MCF 10A (cell line): ENCODE results near the gene TMEM132D. TPM values are rescaled to one million over a fixed set of nuclear protein-coding genes. Genes with fewer than 3 reads are reported as not detected.

Source experiments
- BruUV-seq: library from RNA; stranded (reverse); fragments of 400-500 nt; replicated peaks from 2 replicates; lab custom pipeline; 2021; lab: Mats Ljungman, UMichigan
- CTCF ChIA-PET: fragments of 300-600 bp; sonication (Branson Sonifier 250); formaldehyde crosslinking; extraction: SDS; loops from one replicate; lab custom pipeline; 2021; ENCODE audit warnings: antibody characterized with exemption, inconsistent platforms; lab: Yijun Ruan, JAX
- POLR2A ChIA-PET: fragments of 300-600, 350-650 bp; sonication (Branson Sonifier 250); formaldehyde crosslinking; extraction: SDS; loops from one replicate; lab custom pipeline; 2020; ENCODE audit warnings: antibody characterized with exemption, inconsistent platforms; lab: Yijun Ruan, JAX
- DNase-seq: peaks from one replicate; pipeline ENCODE4 v3.0.0-alpha.2; 2018; ENCODE audit not compliant: unreplicated experiment
- H3K27ac Mint-ChIP-seq: one replicate; pipeline ENCODE4 v1.8.0; 2022; ENCODE audit warnings: mild to moderate bottlenecking, low read depth, mixed read lengths; ENCODE audit not compliant: unreplicated experiment
- H3K27me3 Mint-ChIP-seq: one replicate; pipeline ENCODE4 v1.8.0; 2022; ENCODE audit warnings: mixed read lengths; ENCODE audit not compliant: insufficient read depth, unreplicated experiment
- H3K36me3 Mint-ChIP-seq: one replicate; pipeline ENCODE4 v1.8.0; 2022; ENCODE audit warnings: mild to moderate bottlenecking, moderate library complexity, mixed read lengths; ENCODE audit not compliant: insufficient read depth, unreplicated experiment
- H3K4me1 Mint-ChIP-seq: one replicate; pipeline ENCODE4 v1.8.0; 2022; ENCODE audit warnings: mixed read lengths; ENCODE audit not compliant: insufficient read depth, unreplicated experiment
- H3K4me3 Mint-ChIP-seq: one replicate; pipeline ENCODE4 v1.8.0; 2022; ENCODE audit warnings: mild to moderate bottlenecking, moderate library complexity, mixed read lengths; ENCODE audit not compliant: unreplicated experiment
- H3K9me3 Mint-ChIP-seq: one replicate; pipeline ENCODE4 v1.8.0; 2022; ENCODE audit warnings: mixed read lengths; ENCODE audit not compliant: unreplicated experiment
- CTCF ChIP-seq: fragments of 200-600 bp; IDR thresholded peaks from one replicate; pipeline ENCODE4 v1.8.0; 2022; ENCODE audit warnings: antibody characterized with exemption, mild to moderate bottlenecking; ENCODE audit not compliant: unreplicated experiment
- intact Hi-C: fragments of 100-400 bp; cut with micrococcal nuclease; formaldehyde crosslinking; loops from 2 replicates; pipeline ENCODE4 v1.14.1; 2022
- total RNA-seq: library from RNA; stranded (reverse); gene quantifications from 2 replicates; pipeline ENCODE4 v1.2.3, GENCODE V29; 2022

Gene TMEM132D
- total RNA-seq, 1 experiment from 2014 or later = not detected

- BruUV-seq = no TSS peak
- DNase-seq = no peak
- no peak for TF ChIP-seq CTCF
- no peaks in the 10 kb centered on the region for H3K27me3 Mint-ChIP-seq
- H3K4me3 Mint-ChIP-seq = no peak overlapping the region
- H3K4me1 Mint-ChIP-seq = no peaks in the 10 kb centered on the region
- intact Hi-C loops = no loop called here
- CTCF ChIA-PET = interaction anchor here (0.6 to 0.7 kb wide), 2 partner anchors 52 to 1075 kb away, joined by 3 read pairs; no protein-coding TSS in a partner anchor
- no peaks in the 10 kb centered on the region for H3K36me3 Mint-ChIP-seq
- POLR2A ChIA-PET = no interaction called here
- no peak overlapping the region for H3K27ac Mint-ChIP-seq
- H3K9me3 Mint-ChIP-seq = peaks cover 25% of the 10 kb centered on the region
Measured at GRCh38 chr12:129294868-129295267, 609.0 kb downstream of the TMEM132D start.

- DNase-seq = no peak
- no peaks in the 10 kb centered on the region for H3K27me3 Mint-ChIP-seq
- no peak overlapping the region for H3K4me3 Mint-ChIP-seq
- H3K9me3 Mint-ChIP-seq = peaks cover 29% of the 10 kb centered on the region
- TF ChIP-seq CTCF = no peak
- H3K36me3 Mint-ChIP-seq = no peaks in the 10 kb centered on the region
- no TSS peak for BruUV-seq
- intact Hi-C loops = no loop called here
- CTCF ChIA-PET = no interaction called here
- H3K4me1 Mint-ChIP-seq = no peaks in the 10 kb centered on the region
- no peak overlapping the region for H3K27ac Mint-ChIP-seq
- POLR2A ChIA-PET = no interaction called here
Measured at GRCh38 chr12:129279771-129280170, 624.1 kb downstream of the TMEM132D start.

GRCh38 chr12:129276361-129277060 lies 627.3 kb downstream of the TMEM132D start:
- no peak for TF ChIP-seq CTCF
- no peaks in the 10 kb centered on the region for H3K4me1 Mint-ChIP-seq
- H3K27ac Mint-ChIP-seq = no peak overlapping the region
- intact Hi-C loops = no loop called here
- no TSS peak for BruUV-seq
- no peaks in the 10 kb centered on the region for H3K27me3 Mint-ChIP-seq
- no peaks in the 10 kb centered on the region for H3K36me3 Mint-ChIP-seq
- H3K9me3 Mint-ChIP-seq = peaks cover 29% of the 10 kb centered on the region
- CTCF ChIA-PET = interaction anchor here (0.6 kb wide), 1 partner anchor 173 kb away, joined by 3 read pairs; no protein-coding TSS in a partner anchor
- DNase-seq = no peak
- POLR2A ChIA-PET = interaction anchor here (0.6 kb wide), 1 partner anchor 1211 kb away, joined by 3 read pairs; no protein-coding TSS in a partner anchor
- H3K4me3 Mint-ChIP-seq = no peak overlapping the region

DNA sequence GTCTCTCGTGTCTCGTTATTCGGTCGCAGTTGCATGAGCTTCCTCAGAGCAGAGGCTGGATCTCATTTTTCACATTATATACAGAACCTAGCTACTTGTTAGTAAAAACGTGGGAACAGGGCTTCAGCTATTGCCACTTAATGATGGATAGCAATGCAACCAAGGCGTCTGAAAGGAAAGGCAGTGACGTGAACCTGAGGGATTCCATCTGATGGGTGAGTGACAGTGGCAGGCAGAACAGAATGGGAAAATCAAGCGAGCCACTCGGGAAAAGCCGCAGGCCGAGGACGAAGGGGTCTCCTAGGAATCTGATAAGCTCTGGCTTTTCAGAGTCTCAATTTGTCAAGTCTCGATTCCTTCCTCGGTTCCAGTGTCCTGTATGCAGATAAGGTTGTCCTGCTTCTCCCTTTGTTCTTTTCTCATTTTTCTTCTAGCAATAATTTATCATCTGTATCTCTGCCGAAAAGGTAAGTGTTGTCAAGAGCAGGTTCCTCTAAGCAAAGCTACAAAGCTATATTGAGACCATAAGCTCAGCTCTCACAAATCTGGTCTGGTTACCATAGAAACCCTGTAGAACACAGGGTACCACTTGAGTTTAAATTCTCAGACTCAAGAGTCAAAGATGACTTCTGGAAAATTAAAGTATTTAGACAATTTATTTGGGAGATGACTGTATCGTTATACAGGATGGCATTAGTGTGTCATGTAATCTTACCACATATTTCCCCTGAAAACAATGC lies 633.9 kb downstream of the TMEM132D start:
- no peaks in the 10 kb centered on the region for H3K36me3 Mint-ChIP-seq
- no peaks in the 10 kb centered on the region for H3K27me3 Mint-ChIP-seq
- DNase-seq = no peak
- no peaks in the 10 kb centered on the region for H3K4me1 Mint-ChIP-seq
- POLR2A ChIA-PET = no interaction called here
- no peak overlapping the region for H3K27ac Mint-ChIP-seq
- no peak overlapping the region for H3K4me3 Mint-ChIP-seq
- BruUV-seq = no TSS peak
- intact Hi-C loops = no loop called here
- CTCF ChIA-PET = no interaction called here
- no peak for TF ChIP-seq CTCF
- peaks cover 39% of the 10 kb centered on the region for H3K9me3 Mint-ChIP-seq
